Lower lobe of right lung (tissue), 2 donors: ENCODE results near the gene ST13. TPM values are rescaled to one million over a fixed set of nuclear protein-coding genes. Genes with fewer than 3 reads are reported as not detected.
A peak's percentile ranks its signal among the peaks of the same experiment; 100 is the strongest.
"Not testable (repeated sequence)": the region's sequence is repeated elsewhere in the genome, so short reads cannot be mapped to it uniquely, and the experiment has no call there.

Experiments
- ATAC-seq, 2 donors: fragments of 200-7000 bp; cut with Tn5 transposase; one replicate each; pipeline ENCODE4 v1.9.1; 2020 to 2022; ENCODE audit warnings: mild to moderate bottlenecking in 2 of 2, moderate library complexity in 2 of 2
- DNase-seq: peaks from one replicate; pipeline ENCODE4 v3.0.0-alpha.2; 2020
- H3K27ac ChIP-seq: fragments of 200-600 bp; one replicate; pipeline ENCODE4 v1.8.0; 2022
- H3K27me3 ChIP-seq: fragments of 200-600 bp; one replicate; pipeline ENCODE4 v1.8.0; 2022; ENCODE audit warnings: low read depth
- H3K36me3 ChIP-seq: fragments of 200-600 bp; one replicate; pipeline ENCODE4 v1.8.0; 2022; ENCODE audit warnings: mild to moderate bottlenecking
- H3K4me1 ChIP-seq: fragments of 200-600 bp; one replicate; pipeline ENCODE4 v1.8.0; 2022
- H3K4me3 ChIP-seq: fragments of 200-600 bp; one replicate; pipeline ENCODE4 v1.8.0; 2022; ENCODE audit warnings: mild to moderate bottlenecking
- H3K9me3 ChIP-seq: fragments of 200-600 bp; one replicate; pipeline ENCODE4 v1.8.0; 2022
- CTCF ChIP-seq: fragments of 200-600 bp; IDR thresholded peaks from one replicate; pipeline ENCODE4 v1.8.0; 2022; ENCODE audit warnings: antibody characterized with exemption, mild to moderate bottlenecking
- intact Hi-C: fragments of 100-400 bp; cut with DNase I; formaldehyde crosslinking; loops from one replicate; pipeline ENCODE4 v1.11.0; 2022
- total RNA-seq: library from RNA; stranded (reverse); fragmentation: NEBNext Ultra II Directional; extraction: Animal tissue kit (Norgen Biotek cat#: 25700); gene quantifications from one replicate; pipeline ENCODE4 v1.2.1, GENCODE V29; 2021
- donor health status: DM: no; HTN: yes; CAD: no; lungs with severe emphysema.

ST13 gene
- total RNA-seq, 1 donor from 2014 or later = 237 TPM

- Histone ChIP-seq H3K27ac (no peak overlapping the region), H3K27me3 (no peaks in the 10 kb centered on the region), H3K9me3 (no peaks in the 10 kb centered on the region), H3K4me3 (no peak overlapping the region), H3K4me1 (no peaks in the 10 kb centered on the region), H3K36me3 (peaks cover 100% of the 10 kb centered on the region)
- intact Hi-C loops = no loop called here
- no peak for DNase-seq
- no peak for TF ChIP-seq CTCF
- ATAC-seq = no peak
These were observed 21.8 kb downstream of the ST13 start for GRCh38 chr22:40834619-40835018.

- ATAC-seq (no peak), DNase-seq (no peak)
- no peak overlapping the region for H3K4me3 ChIP-seq
- H3K4me1 ChIP-seq = no peaks in the 10 kb centered on the region
- peaks cover 99% of the 10 kb centered on the region for H3K36me3 ChIP-seq
- TF ChIP-seq CTCF = no peak
- no peak overlapping the region for H3K27ac ChIP-seq
- H3K9me3 ChIP-seq = no peaks in the 10 kb centered on the region
- no peaks in the 10 kb centered on the region for H3K27me3 ChIP-seq
- intact Hi-C loops = no loop called here
These were observed 27.3 kb downstream of the ST13 start for GRCh38 chr22:40829131-40829530.

GRCh38 chr22:40826984-40827741 lies 29.3 kb downstream of the ST13 start:
- Histone ChIP-seq H3K36me3 (peaks cover 98% of the 10 kb centered on the region), H3K27me3 (no peaks in the 10 kb centered on the region), H3K4me1 (no peaks in the 10 kb centered on the region), H3K9me3 (no peaks in the 10 kb centered on the region), H3K4me3 (no peak overlapping the region), H3K27ac (no peak overlapping the region)
- ATAC-seq = no peak
- no peak for TF ChIP-seq CTCF
- intact Hi-C loops = no loop called here
- no peak for DNase-seq

- H3K27me3 ChIP-seq, ATAC-seq, H3K4me3 ChIP-seq, intact Hi-C loops, H3K27ac ChIP-seq, H3K4me1 ChIP-seq, H3K9me3 ChIP-seq, DNase-seq: not testable (repeated sequence)
- peaks cover 89% of the 10 kb centered on the region for H3K36me3 ChIP-seq
These were observed 30.1 kb downstream of the ST13 start for GRCh38 chr22:40826292-40826691.

GRCh38 chr22:40823426-40823825 lies 33.0 kb downstream of the ST13 start:
- Histone ChIP-seq H3K4me1 (peaks cover 8% of the 10 kb centered on the region), H3K4me3 (no peak overlapping the region), H3K27me3 (no peaks in the 10 kb centered on the region), H3K9me3 (no peaks in the 10 kb centered on the region), H3K36me3 (peaks cover 60% of the 10 kb centered on the region), H3K27ac (no peak overlapping the region)
- DNase-seq (no peak), ATAC-seq (no peak)
- no peak for TF ChIP-seq CTCF
- intact Hi-C loops = no loop called here

- peaks cover 24% of the 10 kb centered on the region for H3K4me1 ChIP-seq
- TF ChIP-seq CTCF = no peak
- ATAC-seq = peak; percentile 16 to 31
These were observed 36.8 kb downstream of the ST13 start for GRCh38 chr22:40819599-40820140.

More at GRCh38 chr22:40819599-40820140, 36.8 kb downstream of the ST13 start:
- intact Hi-C loops = no loop called here
- DNase-seq = no peak
- Histone ChIP-seq H3K27me3 (no peaks in the 10 kb centered on the region), H3K9me3 (no peaks in the 10 kb centered on the region), H3K36me3 (peaks cover 24% of the 10 kb centered on the region), H3K27ac (peak overlapping the region; percentile 77), H3K4me3 (peak overlapping the region; percentile 97)
